ENCODE measurements around the gene IRAG1.

IRAG1 gene

DNA sequence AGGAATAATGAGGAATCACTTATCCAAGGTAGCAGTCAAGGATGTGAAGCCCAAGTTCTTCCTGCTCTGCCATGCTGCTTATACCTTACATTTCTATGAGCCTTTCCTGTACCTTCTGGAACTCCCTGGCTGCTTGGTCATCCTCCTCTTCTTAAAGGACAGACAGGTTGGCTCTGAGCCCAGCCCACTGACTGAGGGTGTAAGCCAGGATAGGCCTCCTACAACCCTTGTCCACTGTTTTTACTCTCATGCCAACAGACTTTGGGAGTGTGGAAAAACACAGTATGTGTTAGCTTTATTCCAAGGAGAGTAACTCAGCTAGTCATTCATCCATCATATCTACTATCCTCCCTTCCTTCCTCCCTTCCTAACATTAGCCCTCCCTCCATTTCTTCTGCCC lies 47.5 kb downstream of the IRAG1 start:
- DNase-seq (ENCODE audit: low spot score) = no peak

DNA sequence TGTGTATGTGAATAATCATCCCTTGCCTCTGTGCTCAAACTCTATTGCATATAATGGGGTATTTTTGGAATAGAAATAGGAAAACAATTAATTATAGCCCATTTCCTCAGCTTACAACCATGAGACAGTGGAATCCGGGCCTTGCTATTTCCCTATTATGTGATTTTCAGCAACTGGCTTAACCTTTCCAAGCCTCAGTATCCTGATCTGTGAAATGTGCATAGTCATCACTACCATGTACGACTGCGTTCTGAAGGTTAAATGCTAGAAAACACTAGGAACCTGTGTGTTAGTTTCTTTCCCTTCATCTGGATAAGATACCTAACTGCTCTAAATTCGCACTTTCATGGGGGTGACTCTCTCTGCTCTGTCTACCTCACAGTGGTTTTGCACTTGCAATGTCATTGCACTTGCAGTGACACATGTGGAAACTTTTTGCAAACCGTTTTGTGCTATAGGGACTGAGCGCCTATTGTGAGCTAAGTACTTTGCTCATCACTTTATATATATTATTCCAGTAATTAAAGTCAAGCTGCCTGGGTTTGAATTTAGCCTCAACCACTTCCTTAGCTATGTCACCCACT lies 48.3 kb downstream of the IRAG1 start:
- no peak for DNase-seq (ENCODE audit: low spot score)
